Mesodermal cell (in vitro differentiated cells): ENCODE data around the gene B9D1.
A peak's percentile ranks its signal among the peaks of the same experiment; 100 is the strongest.

Source experiments
- H3K27ac ChIP-seq: 2 replicates; pipeline ENCODE4 v1.7.0; 2013; ENCODE audit warnings: mild to moderate bottlenecking, low read depth, low read length, moderate library complexity; ENCODE audit not compliant: severe bottlenecking
- H3K36me3 ChIP-seq: 2 replicates; pipeline ENCODE4 v1.7.1; 2013; ENCODE audit warnings: mild to moderate bottlenecking, low read length, moderate library complexity; ENCODE audit not compliant: control insufficient read depth, insufficient read depth
- H3K4me1 ChIP-seq: one replicate; pipeline ENCODE4 v1.7.1; 2013; ENCODE audit warnings: mild to moderate bottlenecking, low read length; ENCODE audit not compliant: insufficient read depth, control insufficient read depth, poor library complexity, severe bottlenecking
- H3K4me3 ChIP-seq: 2 replicates; pipeline ENCODE4 v1.7.0; 2013; ENCODE audit warnings: low read length, control low read depth, mild to moderate bottlenecking; ENCODE audit not compliant: insufficient read depth, poor library complexity, severe bottlenecking; ENCODE audit errors: extremely low read depth
- H3K9me3 ChIP-seq: 2 replicates; pipeline ENCODE4 v1.7.1; 2013; ENCODE audit warnings: mild to moderate bottlenecking, low read length, moderate library complexity; ENCODE audit not compliant: control insufficient read depth
- WGBS, 2 experiments: methylation state at CpG; one replicate each; pipeline ENCODE4 v1.1.5; 2013; ENCODE audit warnings: missing lambda C conversion rate in 2 of 2; ENCODE audit not compliant: insufficient coverage in 2 of 2; 5-methylcytosine and 5-hydroxymethylcytosine counted together

The B9D1 gene

DNA sequence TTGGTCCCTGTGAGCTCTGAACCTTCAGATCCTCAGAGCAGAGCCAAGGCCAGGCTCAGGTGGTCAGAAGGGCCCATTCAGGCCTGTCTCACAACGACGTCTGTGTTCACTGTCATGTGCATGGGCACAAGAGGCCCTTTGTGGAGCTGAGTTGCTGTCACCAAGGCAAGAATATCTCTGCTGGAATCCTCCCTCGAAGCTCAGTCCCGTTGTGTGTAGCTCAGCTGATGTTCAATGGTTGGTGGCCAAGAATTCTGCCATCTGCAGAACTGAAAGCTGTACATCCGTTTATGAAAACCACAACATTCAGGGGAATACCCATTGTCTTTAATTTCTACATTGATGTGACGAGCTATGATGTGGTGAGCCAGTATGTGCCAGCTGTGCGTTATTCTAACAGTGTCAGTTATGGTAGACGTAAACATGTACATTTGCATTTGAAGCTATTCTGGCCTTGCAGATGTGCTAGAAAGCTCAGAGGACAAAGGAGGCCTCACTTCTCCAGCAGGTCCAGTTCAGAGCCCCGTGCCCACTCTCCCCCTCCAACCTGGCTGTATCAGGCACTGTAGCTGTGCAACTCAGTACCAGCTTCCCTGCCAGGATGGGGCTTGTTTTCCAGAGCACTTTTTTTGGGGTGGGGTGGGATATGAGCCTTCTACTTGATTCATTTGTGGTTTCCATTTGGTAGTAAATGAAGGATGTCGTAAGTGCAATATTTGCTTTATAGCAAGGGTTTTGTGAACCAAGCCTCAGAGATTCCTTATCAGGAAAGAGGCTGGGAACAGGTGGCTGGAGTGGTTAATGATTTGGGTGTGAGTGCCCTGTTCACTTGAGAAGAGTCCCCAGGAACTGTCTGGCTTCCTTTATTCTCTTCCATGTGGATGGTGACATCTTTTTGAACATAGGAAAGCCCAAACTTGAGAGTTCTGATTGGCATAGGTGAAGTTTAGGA, 56.1 kb downstream of the B9D1 start:
- Histone ChIP-seq H3K27ac (no peak overlapping the region), H3K4me3 (no peak overlapping the region), H3K9me3 (no peaks in the 10 kb centered on the region), H3K4me1 (peaks cover 11% of the 10 kb centered on the region), H3K36me3 (peaks cover 28% of the 10 kb centered on the region)
- 98% methylated on average over 7 to 8 of the region's 10 CpGs for WGBS, 2 experiments

DNA sequence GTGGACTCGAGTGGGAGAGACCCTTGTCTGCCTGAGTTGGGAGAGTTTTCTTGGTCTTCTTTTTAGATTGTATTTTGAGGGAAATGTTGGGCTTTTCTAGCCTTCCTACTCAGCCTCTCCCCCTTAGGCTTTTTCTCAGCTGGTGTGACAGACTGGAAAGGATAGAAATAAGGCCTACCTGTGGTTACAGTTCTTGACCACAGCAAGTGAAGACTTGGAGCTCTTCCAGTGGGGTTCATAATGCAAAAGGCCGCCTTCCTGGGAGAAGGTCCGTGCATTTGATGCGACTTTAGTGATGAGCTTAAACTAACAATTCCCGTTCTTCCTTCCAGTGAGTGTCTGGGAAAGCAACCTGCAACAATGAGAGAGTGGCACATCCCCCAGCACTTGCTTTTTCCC, 56.8 kb downstream of the B9D1 start:
- Histone ChIP-seq H3K4me1 (peaks cover 11% of the 10 kb centered on the region), H3K27ac (no peak overlapping the region), H3K4me3 (no peak overlapping the region), H3K9me3 (no peaks in the 10 kb centered on the region), H3K36me3 (peaks cover 23% of the 10 kb centered on the region)
- 94 to 100% methylated on average over 4 of the region's 5 CpGs for WGBS, 2 experiments

DNA sequence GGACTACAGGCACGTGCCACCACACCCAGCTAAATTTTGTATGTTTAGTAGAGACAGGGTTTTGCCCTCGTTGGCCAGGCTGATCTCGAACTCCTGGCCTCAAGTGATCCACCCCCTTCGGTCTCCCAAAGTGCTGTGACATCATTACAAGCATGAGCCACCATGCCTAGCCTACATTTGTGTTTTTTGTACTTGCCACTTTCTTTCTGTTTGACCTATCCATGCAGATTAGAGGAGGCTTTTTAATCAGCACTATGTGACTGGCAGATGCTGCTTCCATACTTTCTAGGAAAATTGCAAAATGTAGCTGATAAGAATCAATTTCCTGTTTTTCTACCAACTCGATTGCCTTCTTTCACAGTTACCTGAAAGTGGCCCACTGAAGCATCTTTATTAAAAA, 57.3 kb downstream of the B9D1 start:
- WGBS, 2 experiments = 93 to 100% methylated on average over 3 to 4 of the region's 5 CpGs
- H3K4me1 ChIP-seq = peaks cover 11% of the 10 kb centered on the region
- H3K36me3 ChIP-seq = peaks cover 21% of the 10 kb centered on the region
- H3K27ac ChIP-seq = no peak overlapping the region
- no peaks in the 10 kb centered on the region for H3K9me3 ChIP-seq
- H3K4me3 ChIP-seq = no peak overlapping the region

DNA sequence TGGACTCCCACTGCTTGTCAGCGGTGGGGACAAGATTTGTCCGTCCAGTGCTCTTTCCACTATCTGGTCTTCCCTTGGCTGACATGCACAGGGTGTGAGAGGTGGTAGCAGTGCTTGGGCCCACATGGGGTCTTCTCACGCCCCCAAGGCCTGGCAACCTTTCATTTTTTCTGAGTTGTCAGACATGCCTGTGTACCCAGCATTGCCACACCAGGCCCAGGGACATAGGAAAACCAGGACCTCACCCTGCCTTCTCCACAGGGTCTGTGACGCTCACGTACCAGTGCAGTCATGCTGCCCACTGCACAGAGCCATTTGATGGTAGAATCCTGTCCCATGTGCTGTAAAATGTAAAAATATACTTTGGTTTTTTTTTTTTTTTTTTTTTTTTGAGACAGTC, 57.8 kb downstream of the B9D1 start:
- no peak overlapping the region for H3K27ac ChIP-seq
- H3K4me1 ChIP-seq = peaks cover 10% of the 10 kb centered on the region
- peaks cover 16% of the 10 kb centered on the region for H3K36me3 ChIP-seq
- H3K9me3 ChIP-seq = no peaks in the 10 kb centered on the region
- no peak overlapping the region for H3K4me3 ChIP-seq
- 83 to 100% methylated on average over 3 to 4 of the region's 5 CpGs for WGBS, 2 experiments

DNA sequence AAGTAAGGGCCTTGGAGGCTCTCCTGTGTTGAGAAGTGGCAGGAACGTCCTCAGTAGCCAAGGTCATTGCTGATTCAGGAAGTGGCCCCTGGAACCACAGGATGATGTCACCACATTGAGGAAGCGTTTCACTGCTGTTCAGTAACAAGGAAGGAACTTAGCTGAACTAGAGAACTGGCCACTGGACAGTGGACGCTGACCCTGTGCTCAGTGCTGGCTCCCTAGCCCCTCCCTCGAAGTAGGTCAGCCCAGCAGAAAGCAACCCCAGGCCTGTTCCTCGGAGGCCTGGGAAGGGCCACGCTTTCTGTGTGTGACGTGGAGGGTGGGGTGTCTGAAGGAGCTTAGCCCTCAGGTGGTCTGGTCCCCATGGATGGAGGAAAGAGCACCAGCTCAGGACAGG, 58.3 kb downstream of the B9D1 start:
- H3K36me3 ChIP-seq = peaks cover 16% of the 10 kb centered on the region
- H3K4me3 ChIP-seq = no peak overlapping the region
- no peaks in the 10 kb centered on the region for H3K9me3 ChIP-seq
- 93 to 95% methylated on average over 4 to 7 of the region's 7 CpGs for WGBS, 2 experiments
- peaks cover 5% of the 10 kb centered on the region for H3K4me1 ChIP-seq
- no peak overlapping the region for H3K27ac ChIP-seq

DNA sequence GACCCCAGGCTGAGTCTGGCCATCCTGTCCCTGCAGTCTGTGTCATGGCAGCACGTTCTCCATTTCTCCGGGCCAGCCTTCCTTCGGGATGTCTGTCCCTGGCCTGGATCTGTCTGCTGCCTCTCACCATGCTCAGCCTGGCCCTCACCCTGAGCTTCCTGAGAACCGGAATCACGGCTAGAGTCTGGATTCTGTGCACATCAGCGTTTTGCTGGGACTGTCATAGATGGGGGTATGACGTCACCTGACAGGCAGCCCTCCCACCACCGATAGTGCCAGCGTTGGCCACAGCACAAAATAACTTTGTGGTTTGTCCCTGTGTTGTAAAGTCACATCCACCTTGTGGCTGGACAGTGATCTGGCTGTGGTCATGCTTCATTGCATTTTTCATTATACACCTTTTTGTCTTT, 59.2 kb downstream of the B9D1 start:
- H3K27ac ChIP-seq = peak overlapping the region; percentile 5
- no peaks in the 10 kb centered on the region for H3K9me3 ChIP-seq
- WGBS, 2 experiments = 98 to 99% methylated on average over 7 to 9 of the region's 9 CpGs
- no peak overlapping the region for H3K4me3 ChIP-seq
- H3K4me1 ChIP-seq = peaks cover 2% of the 10 kb centered on the region
- peaks cover 15% of the 10 kb centered on the region for H3K36me3 ChIP-seq

DNA sequence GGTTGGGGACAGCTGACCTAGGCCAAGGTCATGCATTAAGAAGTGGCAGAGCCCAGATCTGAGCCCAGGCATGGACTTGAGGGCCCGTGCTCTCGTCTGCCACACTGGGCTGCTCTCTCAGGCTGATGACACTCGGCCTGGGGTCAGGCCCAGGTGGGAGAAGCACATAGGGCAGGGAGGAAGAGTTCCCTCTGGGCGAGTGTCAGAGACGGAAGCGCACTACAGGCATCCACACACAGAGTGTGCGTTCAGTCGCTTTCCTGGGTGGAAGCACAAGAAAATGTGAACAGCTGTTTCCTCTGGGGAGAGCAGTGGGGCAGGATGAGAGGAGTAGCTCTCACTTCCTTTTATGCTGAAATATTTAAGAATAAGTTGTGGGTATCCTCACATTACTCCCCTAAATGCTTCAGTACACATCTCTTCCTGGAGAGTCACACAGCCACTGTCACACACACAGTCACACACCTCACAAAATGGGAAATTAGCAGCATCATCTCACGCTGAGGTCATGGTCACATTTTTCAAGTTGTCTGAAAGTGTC, 59.7 kb downstream of the B9D1 start:
- no peak overlapping the region for H3K4me3 ChIP-seq
- no peaks in the 10 kb centered on the region for H3K9me3 ChIP-seq
- H3K36me3 ChIP-seq = peaks cover 13% of the 10 kb centered on the region
- 90 to 96% methylated on average over 7 to 9 of the region's 9 CpGs for WGBS, 2 experiments
- H3K27ac ChIP-seq = peak overlapping the region; percentile 5
- H3K4me1 ChIP-seq = peaks cover 2% of the 10 kb centered on the region

DNA sequence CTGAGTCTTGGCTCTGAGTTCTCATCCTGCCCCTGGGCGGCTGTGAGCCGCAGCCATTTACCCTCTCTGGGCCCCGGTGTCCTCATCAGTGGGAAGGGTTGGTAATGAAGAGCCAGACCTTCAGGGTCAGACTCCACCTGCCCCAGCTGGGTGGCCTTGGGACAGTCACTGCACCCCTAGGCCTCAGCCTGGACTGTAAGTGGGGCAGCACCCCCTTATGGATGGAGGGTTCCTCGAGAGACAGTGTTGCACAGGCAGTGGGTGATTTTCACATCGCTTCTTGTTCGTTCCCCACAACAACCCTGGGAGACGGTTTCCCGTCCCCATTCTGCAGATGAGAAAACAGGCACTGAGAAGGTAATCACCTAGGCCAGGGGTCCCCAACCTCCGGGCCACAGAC, 60.5 kb downstream of the B9D1 start:
- Histone ChIP-seq H3K4me3 (no peak overlapping the region), H3K27ac (no peak overlapping the region), H3K36me3 (peaks cover 13% of the 10 kb centered on the region), H3K9me3 (no peaks in the 10 kb centered on the region), H3K4me1 (peaks cover 2% of the 10 kb centered on the region)
- WGBS, 2 experiments = 95 to 96% methylated on average over 7 of the region's 9 CpGs

DNA sequence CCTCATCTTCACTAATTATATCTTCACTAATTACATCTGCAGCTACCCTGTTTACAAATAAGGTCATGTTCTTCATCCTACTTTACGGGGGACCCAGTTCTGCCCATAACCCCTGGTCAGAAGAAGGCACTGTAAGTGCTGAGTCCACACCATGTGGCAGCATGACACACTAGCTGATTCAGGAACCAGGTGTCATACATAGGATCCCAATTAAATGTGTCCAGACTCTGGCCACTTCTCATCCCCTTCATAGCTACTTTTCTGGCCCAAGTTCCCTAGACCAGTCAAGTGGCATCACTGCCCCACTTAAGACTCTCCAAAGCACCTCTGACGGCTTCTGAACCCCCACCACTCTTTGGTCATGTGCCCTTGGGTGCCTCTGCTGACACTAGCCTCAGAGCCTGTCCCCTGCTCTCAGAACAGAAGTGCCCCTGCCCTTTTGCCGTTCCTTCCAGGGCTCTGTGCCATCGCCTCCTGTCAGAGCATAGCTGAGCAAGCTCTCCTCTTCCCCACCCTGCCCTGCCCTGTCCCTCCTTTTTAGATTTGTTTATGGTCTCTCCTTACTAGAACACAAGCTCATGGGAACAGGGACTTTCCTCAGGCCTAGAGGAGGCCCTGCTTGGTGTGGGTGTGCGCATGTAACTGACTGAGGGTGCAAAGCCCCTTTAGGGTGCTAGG, 61.1 kb downstream of the B9D1 start:
- H3K27ac ChIP-seq = no peak overlapping the region
- H3K4me1 ChIP-seq = peaks cover 2% of the 10 kb centered on the region
- H3K4me3 ChIP-seq = no peak overlapping the region
- H3K9me3 ChIP-seq = no peaks in the 10 kb centered on the region
- 91 to 92% methylated on average over 4 to 5 of the region's 5 CpGs for WGBS, 2 experiments
- peaks cover 17% of the 10 kb centered on the region for H3K36me3 ChIP-seq

DNA sequence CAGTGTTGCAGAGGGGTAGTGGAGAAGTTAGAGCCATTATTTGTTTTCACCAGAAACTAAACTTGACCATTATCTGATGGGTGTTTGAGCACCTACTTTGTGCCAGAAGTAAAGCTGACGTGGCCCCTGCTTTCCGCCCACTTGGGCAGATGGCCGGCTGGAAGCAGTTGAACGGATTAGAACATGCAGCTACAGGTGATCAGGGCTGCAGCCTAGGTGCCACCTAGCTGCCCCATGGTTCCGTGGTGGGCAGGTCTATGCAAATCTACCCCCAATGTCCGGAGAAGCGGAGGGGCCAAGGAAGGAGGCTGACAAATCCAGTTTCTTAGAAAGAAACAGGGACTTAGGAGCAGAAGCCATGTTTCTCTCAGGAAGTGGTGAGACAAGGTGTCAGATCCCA, 62.7 kb downstream of the B9D1 start:
- peaks cover 2% of the 10 kb centered on the region for H3K4me1 ChIP-seq
- H3K9me3 ChIP-seq = no peaks in the 10 kb centered on the region
- no peak overlapping the region for H3K4me3 ChIP-seq
- WGBS, 2 experiments = 91 to 92% methylated on average over 7 of the region's 7 CpGs
- peaks cover 12% of the 10 kb centered on the region for H3K36me3 ChIP-seq
- H3K27ac ChIP-seq = no peak overlapping the region
